ENCODE data around the gene CLK3. TPM values are rescaled to one million over a fixed set of nuclear protein-coding genes. Genes with fewer than 3 reads are reported as not detected.

CLK3 gene
- total and polyA plus RNA-seq, 10 of the 15 experiments (the other 5 are each of a cell fraction or from before 2014, with no cell fraction given): 3.3 to 169 (median 66.2) TPM

DNA sequence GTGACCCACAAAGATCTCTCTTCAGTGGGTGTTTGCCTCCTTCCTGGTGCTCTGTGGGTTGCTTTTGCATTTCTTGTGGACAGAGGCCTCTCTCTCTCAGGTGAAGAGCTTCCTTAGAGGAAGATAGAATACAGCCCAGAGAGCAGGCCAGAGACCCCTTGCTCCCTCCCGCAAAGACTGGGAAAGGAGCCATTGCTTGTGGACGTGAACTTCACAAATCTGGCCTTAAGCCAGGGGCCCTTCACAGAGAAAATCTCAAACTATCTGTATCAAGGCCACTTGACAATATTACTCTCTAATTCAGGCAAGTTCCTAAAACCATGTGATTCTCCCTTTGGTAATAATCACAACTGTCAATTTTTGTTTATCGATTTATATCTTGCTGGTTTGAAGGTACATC lies 30.4 kb upstream of the CLK3 start:
- in situ Hi-C loops (cut with MboI) (no loop called here), intact Hi-C loops (cut with micrococcal nuclease; ENCODE audit: unreplicated experiment) (no loop called here)
- no peak overlapping the region for H3K4me2 ChIP-seq (ENCODE audit: control insufficient read depth, insufficient read depth)
- TF ChIP-seq SMAD1 (IDR thresholded peaks at IDR 0.05; ENCODE audit: low read depth, partially characterized antibody) (no peak), MTA3 (IDR thresholded peaks at IDR 0.05; ENCODE audit: borderline replicate concordance, low read length) (no peak), MTA2 (IDR thresholded peaks at IDR 0.05; ENCODE audit: low read depth) (no peak), STAT3 (IDR thresholded peaks at IDR 0.05; ENCODE audit: low read depth, low read length) (no peak), MEF2B (IDR thresholded peaks at IDR 0.05; ENCODE audit: partially characterized antibody, poor library complexity, severe bottlenecking) (no peak), TARDBP (IDR thresholded peaks at IDR 0.05; ENCODE audit: borderline replicate concordance) (no peak), NFYB (IDR thresholded peaks at IDR 0.05; ENCODE audit: insufficient read depth, low read depth, low read length) (no peak)
- ChIA-PET POLR2A (no interaction called here), RAD21 (ENCODE audit: unreplicated experiment) (no interaction called here), CTCF (no interaction called here), SMC1A (ENCODE audit: uncharacterized antibody, unreplicated experiment) (no interaction called here)
- no peaks in the 10 kb centered on the region for H4K20me1 ChIP-seq (ENCODE audit: control insufficient read depth, insufficient read depth)
- no peak overlapping the region for H3K27ac ChIP-seq (ENCODE audit: control insufficient read depth, insufficient read depth)
- BruUV-seq (replicated peaks): no TSS peak
- no peak overlapping the region for H2AFZ ChIP-seq (ENCODE audit: control insufficient read depth, low read depth, low read length)
- peaks cover 31 to 45% of the 10 kb centered on the region in 2 experiments for H3K36me3 ChIP-seq (ENCODE audit: control insufficient read depth in 2 of 2, insufficient read depth in 2 of 2, low read length in 1 of 2)
- no peak for ATAC-seq
- WGBS (ENCODE audit: insufficient coverage, insufficient replicate concordance, low lambda C conversion rate, missing lambda C conversion rate): 82% methylated on average over 3 of the region's 3 CpGs
- no peak for DNase-seq (ENCODE audit: low read depth, low spot score)
- no peaks in the 10 kb centered on the region for H3K4me1 ChIP-seq (ENCODE audit: control insufficient read depth, insufficient read depth, low read length)
- H3K9ac ChIP-seq (ENCODE audit: control insufficient read depth, insufficient read depth, low read length): no peak overlapping the region
- FAIRE-seq: no peak
- H3K79me2 ChIP-seq (ENCODE audit: control insufficient read depth, insufficient read depth, low read length): no peaks in the 10 kb centered on the region; the same call in 1 of the 2 replicates
- no peak overlapping the region for H3K4me3 ChIP-seq
- no peaks in the 10 kb centered on the region for H3K9me3 ChIP-seq (replicated peaks; ENCODE audit: control insufficient read depth, insufficient read depth, low read length)
- no peaks in the 10 kb centered on the region for H3K27me3 ChIP-seq (replicated peaks in 1 of 2; ENCODE audit: control insufficient read depth in 2 of 2, insufficient read depth in 2 of 2, low read length in 1 of 2)

DNA sequence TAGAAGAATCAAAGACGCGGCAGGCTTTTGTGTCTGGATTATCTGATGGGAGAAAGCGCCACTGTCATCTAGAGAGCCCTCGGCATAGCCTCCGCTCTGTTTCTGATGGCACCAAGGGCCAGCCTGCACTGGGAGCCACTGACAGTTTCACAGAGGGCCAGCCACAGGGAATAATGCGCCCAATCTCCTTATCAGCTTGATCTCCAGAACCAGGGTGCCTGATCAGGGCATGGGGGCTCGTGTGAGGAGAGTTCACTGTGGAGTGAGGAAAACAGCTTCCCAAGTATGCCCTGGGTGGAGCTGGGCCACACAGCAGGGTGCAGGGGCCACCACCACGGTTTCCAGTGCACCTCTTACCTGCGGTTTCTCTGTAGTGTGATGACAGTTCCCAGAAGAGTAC lies 29.8 kb upstream of the CLK3 start:
- ChIA-PET RAD21 (ENCODE audit: unreplicated experiment) (no interaction called here), POLR2A (no interaction called here), SMC1A (ENCODE audit: uncharacterized antibody, unreplicated experiment) (no interaction called here), CTCF (no interaction called here)
- no peaks in the 10 kb centered on the region for H3K4me1 ChIP-seq (ENCODE audit: control insufficient read depth, insufficient read depth, low read length)
- H3K4me2 ChIP-seq (ENCODE audit: control insufficient read depth, insufficient read depth): no peak overlapping the region
- H4K20me1 ChIP-seq (ENCODE audit: control insufficient read depth, insufficient read depth): no peaks in the 10 kb centered on the region
- H3K79me2 ChIP-seq (ENCODE audit: control insufficient read depth, insufficient read depth, low read length): no peaks in the 10 kb centered on the region; the same call in 1 of the 2 replicates
- H3K9me3 ChIP-seq (replicated peaks; ENCODE audit: control insufficient read depth, insufficient read depth, low read length): no peaks in the 10 kb centered on the region
- BruUV-seq (replicated peaks): no TSS peak
- H3K4me3 ChIP-seq: no peak overlapping the region
- ATAC-seq (no peak), FAIRE-seq (no peak), DNase-seq (ENCODE audit: low read depth, low spot score) (no peak)
- 85% methylated on average over 9 of the region's 9 CpGs for WGBS (ENCODE audit: insufficient coverage, insufficient replicate concordance, low lambda C conversion rate, missing lambda C conversion rate)
- in situ Hi-C loops (cut with MboI) (no loop called here), intact Hi-C loops (cut with micrococcal nuclease; ENCODE audit: unreplicated experiment) (no loop called here)
- no peaks in the 10 kb centered on the region for H3K27me3 ChIP-seq (replicated peaks in 1 of 2; ENCODE audit: control insufficient read depth in 2 of 2, insufficient read depth in 2 of 2, low read length in 1 of 2)
- H3K36me3 ChIP-seq (ENCODE audit: control insufficient read depth in 2 of 2, insufficient read depth in 2 of 2, low read length in 1 of 2): peaks cover 29 to 47% of the 10 kb centered on the region in 2 experiments
- no peak overlapping the region for H3K27ac ChIP-seq (ENCODE audit: control insufficient read depth, insufficient read depth)
- no peak overlapping the region for H2AFZ ChIP-seq (ENCODE audit: control insufficient read depth, low read depth, low read length)
- H3K9ac ChIP-seq (ENCODE audit: control insufficient read depth, insufficient read depth, low read length): no peak overlapping the region
- TF ChIP-seq RCOR1 (conservative IDR thresholded peaks at IDR 0.05; ENCODE audit: low read depth, low read length) (no peak), SUPT20H (IDR thresholded peaks at IDR 0.05; ENCODE audit: borderline replicate concordance, control insufficient read depth, low read depth, low read length) (no peak), PAX8 (IDR thresholded peaks at IDR 0.05) (no peak), MTA3 (IDR thresholded peaks at IDR 0.05; ENCODE audit: borderline replicate concordance, low read length) (no peak), BMI1 (IDR thresholded peaks at IDR 0.05; ENCODE audit: borderline replicate concordance) (no peak), MYB (IDR thresholded peaks at IDR 0.05; ENCODE audit: borderline replicate concordance, low read depth, low read length) (no peak), CBFB (IDR thresholded peaks at IDR 0.05; ENCODE audit: low read depth) (no peak)
- TF ChIP-seq, protein P1, sequence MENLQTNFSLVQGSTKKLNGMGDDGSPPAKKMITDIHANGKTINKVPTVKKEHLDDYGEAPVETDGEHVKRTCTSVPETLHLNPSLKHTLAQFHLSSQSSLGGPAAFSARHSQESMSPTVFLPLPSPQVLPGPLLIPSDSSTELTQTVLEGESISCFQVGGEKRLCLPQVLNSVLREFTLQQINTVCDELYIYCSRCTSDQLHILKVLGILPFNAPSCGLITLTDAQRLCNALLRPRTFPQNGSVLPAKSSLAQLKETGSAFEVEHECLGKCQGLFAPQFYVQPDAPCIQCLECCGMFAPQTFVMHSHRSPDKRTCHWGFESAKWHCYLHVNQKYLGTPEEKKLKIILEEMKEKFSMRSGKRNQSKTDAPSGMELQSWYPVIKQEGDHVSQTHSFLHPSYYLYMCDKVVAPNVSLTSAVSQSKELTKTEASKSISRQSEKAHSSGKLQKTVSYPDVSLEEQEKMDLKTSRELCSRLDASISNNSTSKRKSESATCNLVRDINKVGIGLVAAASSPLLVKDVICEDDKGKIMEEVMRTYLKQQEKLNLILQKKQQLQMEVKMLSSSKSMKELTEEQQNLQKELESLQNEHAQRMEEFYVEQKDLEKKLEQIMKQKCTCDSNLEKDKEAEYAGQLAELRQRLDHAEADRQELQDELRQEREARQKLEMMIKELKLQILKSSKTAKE (IDR thresholded peaks at IDR 0.05; ENCODE audit: low read depth, poor library complexity, severe bottlenecking): no peak
- TF ChIP-seq, protein P2, sequence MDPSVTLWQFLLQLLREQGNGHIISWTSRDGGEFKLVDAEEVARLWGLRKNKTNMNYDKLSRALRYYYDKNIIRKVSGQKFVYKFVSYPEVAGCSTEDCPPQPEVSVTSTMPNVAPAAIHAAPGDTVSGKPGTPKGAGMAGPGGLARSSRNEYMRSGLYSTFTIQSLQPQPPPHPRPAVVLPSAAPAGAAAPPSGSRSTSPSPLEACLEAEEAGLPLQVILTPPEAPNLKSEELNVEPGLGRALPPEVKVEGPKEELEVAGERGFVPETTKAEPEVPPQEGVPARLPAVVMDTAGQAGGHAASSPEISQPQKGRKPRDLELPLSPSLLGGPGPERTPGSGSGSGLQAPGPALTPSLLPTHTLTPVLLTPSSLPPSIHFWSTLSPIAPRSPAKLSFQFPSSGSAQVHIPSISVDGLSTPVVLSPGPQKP (IDR thresholded peaks at IDR 0.05; ENCODE audit: low read depth, low read length): no peak
